Gastrocnemius medialis (tissue), 4 donors: ENCODE data around the gene UPF1. TPM values are rescaled to one million over a fixed set of nuclear protein-coding genes. Genes with fewer than 3 reads are reported as not detected.

Experiments used
- ATAC-seq, 2 donors: fragments of 150-250 bp; one replicate each; pipeline ENCODE4 v1.9.1; 2016
- DNase-seq, 2 donors: peaks; one replicate each; pipeline ENCODE4 v3.0.0-alpha.2; 2019
- H3K27ac ChIP-seq, 4 donors: fragments of 200-600 bp; sonication (generic); 1 replicate in 1 of 4; 2 replicates in 3 of 4; pipeline ENCODE4 v1.5.1; 2016 to 2018; ENCODE audit warnings: mild to moderate bottlenecking in 2 of 4, moderate library complexity in 1 of 4
- H3K27me3 ChIP-seq, 3 donors: fragments of 200-600 bp; sonication (generic) in 2 of 3; 1 replicate in 1 of 3; 2 replicates in 2 of 3; pipeline versions ENCODE4 v1.5.1 to v1.6.0; 2016 to 2019; ENCODE audit warnings: mild to moderate bottlenecking in 1 of 3, moderate library complexity in 1 of 3
- H3K36me3 ChIP-seq, 2 donors: fragments of 200-600 bp; sonication (generic) in 1 of 2; one replicate each; pipeline ENCODE4 v1.5.1; 2017 to 2018
- H3K4me1 ChIP-seq, 2 donors: fragments of 200-600 bp; sonication (generic) in 1 of 2; one replicate each; pipeline ENCODE4 v1.5.1; 2016 to 2017; ENCODE audit warnings: mild to moderate bottlenecking in 2 of 2
- H3K4me3 ChIP-seq, 4 donors: fragments of 200-600 bp; sonication (generic) in 3 of 4; 1 replicate in 1 of 4; 2 replicates in 3 of 4; pipeline ENCODE4 v1.5.1; 2016 to 2019; ENCODE audit warnings: mild to moderate bottlenecking in 2 of 4
- H3K9me3 ChIP-seq, 3 donors: fragments of 200-600 bp; sonication (generic) in 2 of 3; 1 replicate in 1 of 3; 2 replicates in 2 of 3; pipeline ENCODE4 v1.5.1; 2016 to 2019
- POLR2A ChIP-seq, 2 donors: fragments of 450-650 bp; IDR thresholded peaks; one replicate each; pipeline ENCODE4 v1.6.1; 2017; ENCODE audit warnings: antibody characterized with exemption in 2 of 2, mild to moderate bottlenecking in 2 of 2, moderate library complexity in 2 of 2
- in situ Hi-C, 4 donors: fragments of 200-750 bp; cut with MboI; loops; one replicate each; pipeline versions ENCODE4 v1.15.0 to v1.8.0; 2017; ENCODE audit warnings: low sequenced_read_pairs in 4 of 4
- intact Hi-C: fragments of 100-400 bp; cut with DNase I; formaldehyde crosslinking; loops from one replicate; pipeline ENCODE4 v1.15.1; 2023; ENCODE audit warnings: low total_unique reads
- total RNA-seq, 4 donors: library from RNA; depleted of rRNA; stranded (reverse); fragments of >200 nt; gene quantifications; one replicate each; pipeline versions ENCODE4 v1.1.0 to v1.2.3, GENCODE V29; 2016
- TF ChIP-seq, protein P1 (sequence below), 5 experiments: fragments of 450-650 bp in 3 of 5; fragments of 200-600 bp in 2 of 5; sonication (generic) in 2 of 5; IDR thresholded peaks in 4 of 5; conservative IDR thresholded peaks in 1 of 5; 1 replicate in 4 of 5; 2 replicates in 1 of 5; pipeline ENCODE4 v1.5.1; 2016 to 2019; ENCODE audit warnings: antibody characterized with exemption in 5 of 5, mild to moderate bottlenecking in 3 of 5, moderate library complexity in 3 of 5

The UPF1 gene
- total RNA-seq, 4 donors from 2014 or later = 26.0 to 64.9 (median 46.4) TPM

DNA sequence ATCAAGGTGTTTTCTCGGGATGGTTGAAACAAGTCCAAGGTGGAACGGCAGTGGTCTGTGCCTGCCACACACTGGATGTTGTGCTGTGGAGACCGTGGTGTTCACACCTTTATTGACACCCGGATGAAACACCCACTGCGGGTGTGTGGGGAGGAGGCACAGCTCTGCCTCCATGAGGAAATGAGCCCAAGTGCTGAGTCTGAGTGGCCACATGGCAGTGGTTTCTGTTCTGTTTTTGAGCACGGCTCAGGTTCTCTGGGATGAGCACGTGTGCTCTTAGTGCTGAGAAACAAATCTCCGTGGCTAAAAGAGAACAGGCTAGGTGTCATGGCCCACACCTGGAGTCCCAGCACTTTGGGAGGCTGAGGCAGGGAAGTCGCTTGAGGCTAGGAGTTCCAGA, 29.5 kb downstream of the UPF1 start:
- in situ Hi-C loops = no loop called here
- Histone ChIP-seq H3K9me3 (no peaks in the 10 kb centered on the region), H3K36me3 (peaks cover 0 to 99% of the 10 kb centered on the region in 2 donors), H3K27me3 (no peaks in the 10 kb centered on the region), H3K27ac (no peak overlapping the region), H3K4me1 (peaks cover 0 to 14% of the 10 kb centered on the region in 2 donors), H3K4me3 (no peak overlapping the region)
- intact Hi-C loops = no loop called here
- ATAC-seq (no peak), DNase-seq (no peak)
- TF ChIP-seq POLR2A (IDR thresholded peaks at IDR 0.05) = no peak
- TF ChIP-seq, protein P1, sequence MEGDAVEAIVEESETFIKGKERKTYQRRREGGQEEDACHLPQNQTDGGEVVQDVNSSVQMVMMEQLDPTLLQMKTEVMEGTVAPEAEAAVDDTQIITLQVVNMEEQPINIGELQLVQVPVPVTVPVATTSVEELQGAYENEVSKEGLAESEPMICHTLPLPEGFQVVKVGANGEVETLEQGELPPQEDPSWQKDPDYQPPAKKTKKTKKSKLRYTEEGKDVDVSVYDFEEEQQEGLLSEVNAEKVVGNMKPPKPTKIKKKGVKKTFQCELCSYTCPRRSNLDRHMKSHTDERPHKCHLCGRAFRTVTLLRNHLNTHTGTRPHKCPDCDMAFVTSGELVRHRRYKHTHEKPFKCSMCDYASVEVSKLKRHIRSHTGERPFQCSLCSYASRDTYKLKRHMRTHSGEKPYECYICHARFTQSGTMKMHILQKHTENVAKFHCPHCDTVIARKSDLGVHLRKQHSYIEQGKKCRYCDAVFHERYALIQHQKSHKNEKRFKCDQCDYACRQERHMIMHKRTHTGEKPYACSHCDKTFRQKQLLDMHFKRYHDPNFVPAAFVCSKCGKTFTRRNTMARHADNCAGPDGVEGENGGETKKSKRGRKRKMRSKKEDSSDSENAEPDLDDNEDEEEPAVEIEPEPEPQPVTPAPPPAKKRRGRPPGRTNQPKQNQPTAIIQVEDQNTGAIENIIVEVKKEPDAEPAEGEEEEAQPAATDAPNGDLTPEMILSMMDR (IDR thresholded peaks at IDR 0.05 in 4 of 5, conservative IDR thresholded peaks at IDR 0.05 in 1 of 5) = no peak

DNA sequence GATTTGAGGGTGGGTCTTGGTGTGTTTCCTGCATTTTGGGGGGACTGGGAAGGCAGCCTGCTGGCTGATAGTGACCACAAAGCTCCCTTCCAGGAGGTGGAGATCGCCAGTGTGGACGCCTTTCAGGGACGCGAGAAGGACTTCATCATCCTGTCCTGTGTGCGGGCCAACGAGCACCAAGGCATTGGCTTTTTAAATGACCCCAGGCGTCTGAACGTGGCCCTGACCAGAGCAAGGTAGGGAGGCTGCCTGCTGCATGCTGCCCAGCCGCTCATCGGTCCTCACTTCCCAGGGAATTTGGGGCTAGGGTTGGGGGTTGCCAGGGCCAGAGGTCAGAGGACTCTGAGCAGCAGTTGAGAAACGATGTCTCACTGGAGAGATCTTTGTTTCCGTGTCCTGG, 30.2 kb downstream of the UPF1 start:
- intact Hi-C loops (no loop called here), in situ Hi-C loops (no loop called here)
- H3K27me3 ChIP-seq = no peaks in the 10 kb centered on the region
- H3K36me3 ChIP-seq = peaks cover 0 to 96% of the 10 kb centered on the region in 2 donors
- no peak for DNase-seq
- H3K4me3 ChIP-seq = no peak overlapping the region
- TF ChIP-seq POLR2A (IDR thresholded peaks at IDR 0.05) = no peak
- TF ChIP-seq, protein P1 (IDR thresholded peaks at IDR 0.05 in 4 of 5, conservative IDR thresholded peaks at IDR 0.05 in 1 of 5) = no peak
- H3K4me1 ChIP-seq = peaks cover 0 to 14% of the 10 kb centered on the region in 2 donors
- no peaks in the 10 kb centered on the region for H3K9me3 ChIP-seq
- no peak overlapping the region for H3K27ac ChIP-seq
- no peak for ATAC-seq

DNA sequence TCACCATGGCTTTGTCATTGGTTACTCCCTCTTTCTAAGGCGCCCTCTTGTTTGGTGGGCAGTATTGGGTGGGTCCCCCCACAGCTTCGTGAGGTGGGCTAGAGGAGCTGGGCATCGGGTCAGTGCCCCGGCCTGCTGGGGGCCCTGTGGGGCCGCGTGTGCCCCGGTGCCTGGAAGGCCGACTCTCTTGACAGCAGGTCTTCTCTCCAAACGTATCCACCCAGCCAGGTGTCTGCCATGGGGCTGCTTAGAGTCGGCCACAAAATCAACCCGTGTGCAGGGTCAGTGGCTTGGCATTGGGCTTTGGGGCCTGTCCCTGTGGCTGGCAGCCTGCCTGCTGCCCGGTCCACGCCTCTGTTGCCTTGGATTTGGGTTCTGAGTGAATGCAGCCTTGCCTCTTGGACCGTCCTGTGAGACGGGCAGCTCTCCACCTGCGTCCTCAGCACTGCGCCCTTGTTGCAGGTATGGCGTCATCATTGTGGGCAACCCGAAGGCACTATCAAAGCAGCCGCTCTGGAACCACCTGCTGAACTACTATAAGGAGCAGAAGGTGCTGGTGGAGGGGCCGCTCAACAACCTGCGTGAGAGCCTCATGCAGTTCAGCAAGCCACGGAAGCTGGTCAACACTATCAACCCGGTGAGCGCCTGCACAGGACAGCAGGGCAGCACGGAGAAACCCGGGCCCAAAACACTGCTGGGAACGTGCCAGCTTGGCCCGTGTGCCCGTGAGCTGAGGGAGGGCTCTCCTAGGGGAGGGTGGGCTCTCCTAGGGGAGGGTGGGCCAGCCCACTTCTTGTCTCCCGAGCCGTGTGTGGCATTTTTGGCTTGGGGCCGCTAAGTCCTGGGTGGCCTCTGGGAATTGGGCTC, 31.4 kb downstream of the UPF1 start:
- intact Hi-C loops (no loop called here), in situ Hi-C loops (no loop called here)
- no peaks in the 10 kb centered on the region for H3K27me3 ChIP-seq
- H3K9me3 ChIP-seq = no peaks in the 10 kb centered on the region
- no peak for ATAC-seq
- peaks cover 0 to 92% of the 10 kb centered on the region in 2 donors for H3K36me3 ChIP-seq
- no peak overlapping the region for H3K4me3 ChIP-seq
- TF ChIP-seq, protein P1 (IDR thresholded peaks at IDR 0.05 in 4 of 5, conservative IDR thresholded peaks at IDR 0.05 in 1 of 5) = no peak
- TF ChIP-seq POLR2A (IDR thresholded peaks at IDR 0.05) = no peak
- no peak for DNase-seq
- H3K27ac ChIP-seq = no peak overlapping the region
- peaks cover 0 to 14% of the 10 kb centered on the region in 2 donors for H3K4me1 ChIP-seq

DNA sequence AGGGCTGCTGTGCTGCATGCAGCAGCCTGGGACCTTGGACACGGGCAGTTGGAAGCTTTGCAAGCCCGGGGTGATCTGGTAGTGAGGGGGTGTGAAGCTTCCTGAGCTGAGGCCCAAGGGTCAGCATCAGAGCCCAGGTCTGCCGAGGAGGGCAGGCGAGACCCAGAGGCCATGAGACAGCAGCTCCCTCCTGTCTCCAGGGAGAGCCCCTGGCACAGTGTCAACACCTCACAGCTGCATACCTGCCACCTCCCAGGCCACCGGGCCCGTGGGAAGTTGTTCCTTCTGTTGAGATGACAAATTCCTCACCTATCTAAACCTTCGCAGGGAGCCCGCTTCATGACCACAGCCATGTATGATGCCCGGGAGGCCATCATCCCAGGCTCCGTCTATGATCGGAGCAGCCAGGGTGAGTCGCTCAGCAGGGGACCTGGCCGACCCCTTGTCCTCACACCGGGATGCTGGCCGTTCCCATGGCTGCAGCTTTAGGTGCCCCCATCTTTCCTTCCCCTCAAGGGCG, 32.1 kb downstream of the UPF1 start:
- no peak overlapping the region for H3K4me3 ChIP-seq
- ATAC-seq (no peak), DNase-seq (no peak)
- no peak overlapping the region for H3K27ac ChIP-seq
- H3K9me3 ChIP-seq = no peaks in the 10 kb centered on the region
- TF ChIP-seq POLR2A (IDR thresholded peaks at IDR 0.05) = no peak
- TF ChIP-seq, protein P1 (IDR thresholded peaks at IDR 0.05 in 4 of 5, conservative IDR thresholded peaks at IDR 0.05 in 1 of 5) = no peak
- peaks cover 0 to 14% of the 10 kb centered on the region in 2 donors for H3K4me1 ChIP-seq
- intact Hi-C loops (no loop called here), in situ Hi-C loops (no loop called here)
- H3K36me3 ChIP-seq = peaks cover 0 to 85% of the 10 kb centered on the region in 2 donors
- H3K27me3 ChIP-seq = no peaks in the 10 kb centered on the region
